GM23338 (cell line): ENCODE measurements around the gene BANK1.

ENCODE experiments used
- CREB1 ChIP-seq: fragments of 250-450 bp; sonication (Bioruptor Pico); IDR thresholded peaks from 2 replicates; pipeline ENCODE4 v1.5.0; 2020; ENCODE audit warnings: low read depth, mild to moderate bottlenecking, moderate library complexity
- EZH2 ChIP-seq: fragments of 200-600 bp; sonication (generic); IDR thresholded peaks from one replicate; pipeline ENCODE4 v1.8.0; 2017; ENCODE audit warnings: antibody characterized with exemption, mild to moderate bottlenecking, low read depth; ENCODE audit not compliant: unreplicated experiment
- EZH2phosphoT487 ChIP-seq: fragments of 200-600 bp; sonication (generic); IDR thresholded peaks from one replicate; pipeline ENCODE4 v1.8.1; 2018; ENCODE audit warnings: antibody characterized with exemption; ENCODE audit not compliant: unreplicated experiment
- JUNB ChIP-seq: IDR thresholded peaks from one replicate; pipeline ENCODE4 v1.6.1; 2016; ENCODE audit warnings: antibody characterized with exemption; ENCODE audit not compliant: unreplicated experiment
- NANOG ChIP-seq: IDR thresholded peaks from 2 replicates; pipeline ENCODE4 v1.6.1; 2016; ENCODE audit warnings: antibody characterized with exemption, borderline replicate concordance
- POLR2AphosphoS5 ChIP-seq: IDR thresholded peaks from 2 replicates; pipeline ENCODE4 v1.6.1; 2016; ENCODE audit warnings: antibody characterized with exemption, low read depth
- ZNF114 ChIP-seq: fragments of 250-450 bp; sonication (Bioruptor Pico); IDR thresholded peaks from 2 replicates; pipeline ENCODE4 v1.5.0; 2020; ENCODE audit warnings: mild to moderate bottlenecking, moderate library complexity
- ZNF331 ChIP-seq: fragments of 250-450 bp; sonication (Bioruptor Pico); IDR thresholded peaks from 2 replicates; pipeline ENCODE4 v1.5.0; 2020; ENCODE audit warnings: low read depth, mild to moderate bottlenecking, moderate library complexity
- TF ChIP-seq, protein P1 (sequence below), 2 experiments: fragments of 200-600 bp in 1 of 2; sonication (generic) in 1 of 2; conservative IDR thresholded peaks; 2 replicates each; pipeline versions ENCODE4 v1.5.1 to v1.6.1; 2016 to 2017; ENCODE audit warnings: antibody characterized with exemption in 2 of 2, low read depth in 2 of 2, mild to moderate bottlenecking in 2 of 2, moderate library complexity in 1 of 2
- TF ChIP-seq, protein P2 (sequence below): IDR thresholded peaks from 2 replicates; pipeline ENCODE4 v1.6.1; 2016; ENCODE audit warnings: antibody characterized with exemption

DNA sequence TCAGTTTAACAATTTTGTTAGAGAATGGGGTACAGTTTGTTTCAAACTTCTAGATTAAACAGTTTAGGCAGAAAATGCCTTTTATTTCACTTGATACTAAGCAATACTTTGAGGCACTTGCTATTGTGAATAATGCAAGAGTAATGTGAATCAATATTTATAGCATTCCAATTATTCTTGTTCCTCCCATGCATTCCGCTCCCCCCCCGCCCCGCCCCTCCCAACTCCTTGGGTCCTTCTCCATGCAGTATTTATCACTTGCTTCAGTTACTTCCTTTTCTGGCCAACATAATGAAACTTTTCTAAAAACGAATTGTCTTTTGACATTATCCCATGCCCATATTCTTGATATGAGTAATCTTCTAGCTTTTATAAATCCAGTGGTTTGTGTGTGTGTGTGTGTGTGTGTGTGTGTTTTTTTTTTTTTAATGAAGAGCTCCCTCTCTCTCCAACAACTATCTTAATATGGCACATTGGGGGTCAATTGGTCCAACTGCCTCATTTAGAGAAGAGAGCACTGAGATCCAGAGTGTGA lies 1.6 kb downstream of the BANK1 start:
- TF ChIP-seq POLR2AphosphoS5 (no peak), CREB1 (CRISPR knock-in tag) (no peak), ZNF331 (CRISPR knock-in tag) (no peak), EZH2 (no peak), NANOG (no peak), EZH2phosphoT487 (no peak), ZNF114 (CRISPR knock-in tag) (no peak), JUNB (no peak)
- TF ChIP-seq, protein P1, sequence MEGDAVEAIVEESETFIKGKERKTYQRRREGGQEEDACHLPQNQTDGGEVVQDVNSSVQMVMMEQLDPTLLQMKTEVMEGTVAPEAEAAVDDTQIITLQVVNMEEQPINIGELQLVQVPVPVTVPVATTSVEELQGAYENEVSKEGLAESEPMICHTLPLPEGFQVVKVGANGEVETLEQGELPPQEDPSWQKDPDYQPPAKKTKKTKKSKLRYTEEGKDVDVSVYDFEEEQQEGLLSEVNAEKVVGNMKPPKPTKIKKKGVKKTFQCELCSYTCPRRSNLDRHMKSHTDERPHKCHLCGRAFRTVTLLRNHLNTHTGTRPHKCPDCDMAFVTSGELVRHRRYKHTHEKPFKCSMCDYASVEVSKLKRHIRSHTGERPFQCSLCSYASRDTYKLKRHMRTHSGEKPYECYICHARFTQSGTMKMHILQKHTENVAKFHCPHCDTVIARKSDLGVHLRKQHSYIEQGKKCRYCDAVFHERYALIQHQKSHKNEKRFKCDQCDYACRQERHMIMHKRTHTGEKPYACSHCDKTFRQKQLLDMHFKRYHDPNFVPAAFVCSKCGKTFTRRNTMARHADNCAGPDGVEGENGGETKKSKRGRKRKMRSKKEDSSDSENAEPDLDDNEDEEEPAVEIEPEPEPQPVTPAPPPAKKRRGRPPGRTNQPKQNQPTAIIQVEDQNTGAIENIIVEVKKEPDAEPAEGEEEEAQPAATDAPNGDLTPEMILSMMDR (conservative IDR thresholded peaks at IDR 0.05; ENCODE audit: low read depth in 2 of 2) = no peak
- TF ChIP-seq, protein P2, sequence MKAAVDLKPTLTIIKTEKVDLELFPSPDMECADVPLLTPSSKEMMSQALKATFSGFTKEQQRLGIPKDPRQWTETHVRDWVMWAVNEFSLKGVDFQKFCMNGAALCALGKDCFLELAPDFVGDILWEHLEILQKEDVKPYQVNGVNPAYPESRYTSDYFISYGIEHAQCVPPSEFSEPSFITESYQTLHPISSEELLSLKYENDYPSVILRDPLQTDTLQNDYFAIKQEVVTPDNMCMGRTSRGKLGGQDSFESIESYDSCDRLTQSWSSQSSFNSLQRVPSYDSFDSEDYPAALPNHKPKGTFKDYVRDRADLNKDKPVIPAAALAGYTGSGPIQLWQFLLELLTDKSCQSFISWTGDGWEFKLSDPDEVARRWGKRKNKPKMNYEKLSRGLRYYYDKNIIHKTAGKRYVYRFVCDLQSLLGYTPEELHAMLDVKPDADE = no peak
